HG02943 (cell line): ENCODE data around the gene KRTAP10-7.
"Not testable (repeated sequence)": the region's sequence is repeated elsewhere in the genome, so short reads cannot be mapped to it uniquely, and the experiment has no call there.

Source experiments
- ATAC-seq: cut with Tn5 transposase; IDR thresholded peaks from one replicate; pipeline ENCODE4 v1.9.1; 2021; ENCODE audit warnings: mild to moderate bottlenecking, low read depth, moderate library complexity; ENCODE audit not compliant: unreplicated experiment

The KRTAP10-7 gene

DNA sequence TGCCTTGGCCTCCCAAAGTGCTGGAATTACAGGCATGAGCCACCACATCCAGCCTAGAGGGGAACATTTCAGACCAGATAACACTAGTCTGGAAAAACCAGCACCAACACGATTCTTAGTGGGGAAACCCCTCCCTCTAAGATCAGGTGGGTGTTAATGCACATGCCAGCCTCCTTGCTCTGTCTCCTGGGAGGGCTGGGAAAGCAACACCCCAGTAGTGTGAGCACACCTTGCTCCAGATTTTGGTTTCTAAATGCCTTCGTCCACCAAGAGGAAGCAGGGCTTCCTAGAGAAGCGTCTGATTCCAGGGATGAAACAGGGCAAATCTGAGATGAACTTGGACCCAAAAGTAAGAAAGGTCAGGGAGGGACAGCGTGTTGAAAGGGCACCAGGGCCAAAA, 29.1 kb upstream of the KRTAP10-7 start:
- ATAC-seq = no peak

DNA sequence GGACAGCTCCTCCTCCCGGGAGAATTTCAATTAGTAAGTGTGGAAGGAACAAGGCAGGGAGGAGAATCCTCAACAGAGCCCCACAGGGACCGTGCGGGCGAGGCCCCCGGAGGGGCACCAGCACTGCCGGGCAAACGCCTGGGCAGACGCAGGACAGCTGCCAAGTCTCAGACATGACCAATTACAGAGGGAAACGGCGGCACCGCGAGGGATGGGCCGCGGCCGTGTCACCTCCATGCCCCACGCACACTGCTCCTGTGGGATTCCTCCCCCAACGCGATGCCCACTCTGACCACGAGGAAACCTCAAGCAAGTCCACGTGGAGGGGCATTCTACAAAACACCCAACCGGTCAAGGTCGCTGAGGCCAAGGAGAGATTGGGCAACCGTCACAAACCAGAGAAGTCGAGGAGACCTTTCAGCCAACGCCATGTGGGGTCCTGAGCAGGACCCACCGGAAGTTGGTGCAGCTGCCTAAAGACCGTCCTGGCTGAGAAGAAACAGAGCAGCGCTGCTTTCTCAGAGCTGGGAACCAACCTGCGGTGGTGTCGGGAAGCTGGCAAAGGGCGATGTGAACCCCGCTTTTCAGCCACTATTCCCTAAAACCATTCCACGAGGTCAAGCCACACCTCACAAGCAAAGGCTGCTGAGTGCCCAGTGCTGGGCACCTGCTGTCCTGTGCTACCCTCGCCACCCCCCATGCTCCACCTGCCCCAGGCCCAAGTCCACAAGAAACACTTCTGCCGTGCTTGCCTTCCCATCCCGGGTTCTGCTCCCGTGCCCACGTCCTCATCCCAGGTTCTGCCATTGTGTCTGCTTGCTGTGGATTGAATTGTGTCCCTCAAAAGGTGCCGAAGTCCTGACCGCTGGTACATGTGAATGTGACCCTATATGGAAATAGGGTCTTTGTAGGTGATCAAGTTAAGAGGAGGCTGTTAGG, 28.3 kb upstream of the KRTAP10-7 start:
- ATAC-seq = no peak

GRCh38 chr21:44572959-44573583, 27.3 kb upstream of the KRTAP10-7 start:
- no peak for ATAC-seq

DNA sequence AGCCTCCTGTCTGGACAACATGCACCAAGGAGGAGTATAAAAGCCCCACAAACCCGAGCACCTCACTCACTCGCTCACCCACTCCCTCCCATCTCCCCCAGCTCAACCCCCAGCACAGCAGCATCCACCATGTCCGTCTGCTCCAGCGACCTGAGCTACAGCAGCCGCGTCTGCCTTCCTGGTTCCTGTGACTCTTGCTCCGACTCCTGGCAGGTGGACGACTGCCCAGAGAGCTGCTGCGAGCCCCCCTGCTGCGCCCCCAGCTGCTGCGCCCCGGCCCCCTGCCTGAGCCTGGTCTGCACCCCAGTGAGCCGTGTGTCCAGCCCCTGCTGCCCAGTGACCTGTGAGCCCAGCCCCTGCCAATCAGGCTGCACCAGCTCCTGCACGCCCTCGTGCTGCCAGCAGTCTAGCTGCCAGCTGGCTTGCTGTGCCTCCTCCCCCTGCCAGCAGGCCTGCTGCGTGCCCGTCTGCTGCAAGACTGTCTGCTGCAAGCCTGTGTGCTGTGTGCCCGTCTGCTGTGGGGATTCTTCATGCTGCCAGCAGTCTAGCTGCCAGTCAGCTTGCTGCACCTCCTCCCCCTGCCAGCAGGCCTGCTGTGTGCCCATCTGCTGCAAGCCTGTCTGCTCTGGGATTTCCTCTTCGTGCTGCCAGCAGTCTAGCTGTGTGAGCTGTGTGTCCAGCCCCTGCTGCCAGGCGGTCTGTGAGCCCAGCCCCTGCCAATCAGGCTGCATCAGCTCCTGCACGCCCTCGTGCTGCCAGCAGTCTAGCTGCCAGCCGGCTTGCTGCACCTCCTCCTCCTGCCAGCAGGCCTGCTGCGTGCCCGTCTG, 26.6 kb upstream of the KRTAP10-7 start, which contains the start of gene KRTAP10-4:
Gene KRTAP10-4 (plus strand): TSS at position 100 of the 827 bp plus-strand sequence. CDS start 30 bp downstream, at position 130.
- ATAC-seq = not testable (repeated sequence)

DNA sequence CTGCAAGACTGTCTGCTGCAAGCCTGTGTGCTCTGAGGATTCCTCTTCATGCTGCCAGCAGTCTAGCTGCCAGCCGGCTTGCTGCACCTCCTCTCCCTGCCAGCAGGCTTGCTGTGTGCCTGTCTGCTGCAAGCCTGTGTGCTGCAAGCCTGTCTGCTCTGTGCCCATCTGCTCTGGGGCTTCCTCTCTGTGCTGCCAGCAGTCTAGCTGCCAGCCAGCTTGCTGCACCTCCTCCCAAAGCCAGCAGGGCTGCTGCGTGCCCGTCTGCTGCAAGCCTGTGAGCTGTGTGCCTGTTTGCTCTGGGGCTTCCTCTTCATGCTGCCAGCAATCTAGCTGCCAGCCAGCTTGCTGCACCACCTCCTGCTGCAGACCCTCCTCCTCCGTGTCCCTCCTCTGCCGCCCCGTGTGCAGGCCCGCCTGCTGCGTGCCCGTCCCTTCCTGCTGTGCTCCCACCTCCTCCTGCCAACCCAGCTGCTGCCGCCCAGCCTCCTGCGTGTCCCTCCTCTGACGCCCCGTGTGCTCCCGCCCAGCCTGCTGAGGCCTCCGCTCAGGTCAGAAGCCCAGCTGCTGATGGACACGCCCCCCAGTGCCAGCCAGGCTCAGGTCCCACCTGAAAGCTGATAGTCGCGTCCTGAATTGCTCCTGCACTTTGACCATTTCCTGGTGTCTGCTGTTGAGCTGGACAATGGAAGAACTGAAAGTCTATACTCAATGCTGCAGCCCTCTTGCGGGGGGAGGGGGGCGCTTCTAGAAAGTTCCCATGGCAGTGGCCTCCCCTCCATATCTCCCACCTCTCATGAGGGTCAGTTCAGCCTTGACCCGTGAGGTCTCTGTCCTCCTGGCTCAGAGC, 25.7 kb upstream of the KRTAP10-7 start:
- no peak for ATAC-seq

DNA sequence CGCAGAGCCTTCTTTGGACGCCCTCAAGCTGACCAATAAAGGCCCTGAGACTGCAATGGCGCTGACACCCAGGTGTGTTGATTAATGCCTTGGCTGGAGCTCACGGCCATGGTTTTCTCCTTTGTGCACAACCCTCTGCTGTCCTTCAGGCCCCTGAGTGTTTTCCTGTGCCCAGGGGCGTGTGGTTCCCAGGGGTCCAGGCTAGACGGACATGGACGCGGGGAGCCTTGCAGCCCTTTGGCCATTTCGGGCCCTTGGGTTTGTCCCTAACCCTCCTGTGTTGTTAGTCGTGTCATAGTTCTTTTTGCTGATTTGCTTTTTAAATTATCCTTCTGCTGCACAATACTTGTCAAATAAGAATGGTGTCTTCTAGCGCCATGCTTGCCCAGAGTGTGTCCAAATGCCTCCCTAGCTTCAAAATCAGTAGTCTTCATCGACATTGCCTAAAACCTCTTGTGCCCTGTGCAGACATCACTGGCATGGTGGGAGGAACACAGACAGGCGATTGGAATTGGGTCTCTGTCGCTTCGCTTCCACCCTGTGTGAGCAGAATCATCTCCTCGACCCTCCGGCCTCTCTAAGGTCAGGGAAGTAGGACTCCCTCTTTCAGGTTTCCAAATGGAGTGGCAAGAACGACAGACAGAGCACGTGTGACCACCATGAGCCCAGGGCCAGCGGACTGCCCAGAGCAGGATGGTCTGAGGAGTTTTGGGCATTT, 24.9 kb upstream of the KRTAP10-7 start:
- ATAC-seq = no peak

DNA sequence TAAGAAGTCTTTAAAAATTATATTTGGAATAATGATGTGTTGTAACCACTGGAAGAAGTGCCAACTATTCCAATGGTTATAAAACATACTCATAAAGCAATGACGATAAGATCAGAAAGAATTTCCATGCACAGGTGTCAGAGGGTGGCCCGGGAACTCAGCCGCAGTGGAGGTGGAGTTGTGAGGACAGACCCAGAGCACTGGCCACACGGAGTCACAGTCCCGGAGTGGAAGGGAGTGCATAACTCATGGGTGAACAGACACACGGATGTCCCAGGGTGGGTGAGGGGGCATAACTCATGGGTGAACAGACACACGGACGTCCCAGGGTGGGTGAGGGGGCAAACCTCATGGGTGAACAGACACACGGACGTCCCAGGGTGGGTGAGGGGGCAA, 24.4 kb upstream of the KRTAP10-7 start:
- ATAC-seq = no peak

GRCh38 chr21:44578371-44579055, 21.9 kb upstream of the KRTAP10-7 start:
- ATAC-seq = no peak

GRCh38 chr21:44579056-44579832, 21.2 kb upstream of the KRTAP10-7 start:
- no peak for ATAC-seq

GRCh38 chr21:44579833-44580144, 20.6 kb upstream of the KRTAP10-7 start:
- no peak for ATAC-seq

DNA sequence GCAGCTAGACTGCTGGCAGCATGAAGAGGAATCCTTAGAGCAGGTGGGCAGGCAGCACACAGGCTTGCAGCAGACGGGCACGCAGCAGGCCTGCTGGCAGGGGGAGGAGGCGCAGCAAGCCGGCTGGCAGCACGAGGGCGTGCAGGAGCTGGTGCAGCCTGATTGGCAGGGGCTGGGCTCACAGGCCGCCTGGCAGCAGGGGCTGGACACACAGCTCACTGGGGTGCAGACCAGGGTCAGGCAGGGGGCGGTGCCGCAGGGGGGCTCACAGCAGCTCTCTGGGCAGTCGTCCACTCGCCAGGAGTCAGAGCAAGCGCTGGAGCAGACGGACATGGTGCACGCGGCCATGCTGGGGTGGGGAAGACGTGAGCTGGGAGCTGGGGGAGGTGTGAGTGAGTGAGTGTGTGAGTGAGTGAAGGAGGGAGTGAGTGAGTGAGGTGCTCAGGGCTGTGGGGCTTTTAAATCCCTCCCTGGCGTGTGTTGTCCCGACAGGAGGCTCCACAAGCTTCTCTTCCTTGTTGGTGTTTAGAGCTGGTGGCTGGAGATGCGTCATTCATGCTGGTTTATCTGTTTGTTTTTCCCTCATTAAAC, 20.1 kb upstream of the KRTAP10-7 start, which contains the start of gene KRTAP10-5:
Gene KRTAP10-5 (minus strand): TSS at position 374 of the 591 bp plus-strand sequence. CDS start 26 bp downstream, at position 348.
- ATAC-seq = not testable (repeated sequence)

DNA sequence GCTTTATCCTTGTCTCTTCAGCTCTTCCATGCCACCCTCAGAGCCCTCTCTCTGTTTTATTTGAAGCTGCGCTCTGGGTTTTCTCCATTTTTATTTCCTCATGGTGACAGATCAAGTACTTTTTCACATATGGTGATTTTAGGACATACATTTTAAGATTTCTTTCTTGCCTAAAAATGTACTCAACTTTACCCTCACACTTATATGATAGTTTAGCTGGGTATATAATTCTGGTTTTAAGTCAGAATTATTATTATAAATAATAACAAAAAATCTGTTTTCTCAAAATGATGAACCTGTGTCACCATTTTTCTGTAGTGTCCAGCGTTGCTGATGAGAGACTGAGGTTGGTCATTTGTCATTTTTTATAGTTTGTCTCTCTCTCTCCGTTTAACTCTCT, 19.2 kb upstream of the KRTAP10-7 start:
- no peak for ATAC-seq

GRCh38 chr21:44582055-44582454, 18.3 kb upstream of the KRTAP10-7 start:
- ATAC-seq = no peak

DNA sequence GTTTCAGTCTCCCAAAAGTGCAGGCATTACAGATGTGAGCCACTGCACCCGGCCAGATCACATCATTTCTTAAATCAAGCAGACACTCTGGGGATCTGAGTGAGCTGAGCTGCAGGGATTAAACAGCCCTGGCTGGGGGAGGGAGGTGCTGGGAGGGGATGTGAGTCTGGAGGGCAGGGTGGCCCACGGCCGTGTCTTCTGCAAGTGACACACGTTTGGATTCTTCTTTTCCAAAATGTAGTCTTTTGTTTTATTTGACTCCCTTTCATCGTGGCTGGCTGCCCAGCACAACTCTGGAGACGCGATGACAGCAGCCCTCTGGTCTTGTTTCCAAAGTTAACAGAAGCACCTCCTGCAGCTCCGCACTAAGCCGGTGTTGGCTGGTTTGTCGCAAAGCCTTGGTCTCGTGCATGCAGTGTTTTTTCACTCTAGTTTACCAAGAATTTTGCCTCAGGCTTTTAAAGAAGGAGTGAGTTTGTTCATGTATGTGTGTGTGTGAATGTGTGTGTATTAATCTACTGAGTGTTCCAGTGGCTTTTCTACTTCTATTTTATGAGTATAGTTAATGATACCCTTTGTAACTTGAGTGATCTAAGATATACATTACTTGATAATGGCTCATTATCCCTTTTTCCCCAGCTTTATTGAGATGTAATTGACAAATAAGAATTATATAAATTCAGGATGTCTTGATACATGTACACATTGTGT, 17.2 kb upstream of the KRTAP10-7 start:
- ATAC-seq = no peak

GRCh38 chr21:44583800-44584147, 16.6 kb upstream of the KRTAP10-7 start:
- no peak for ATAC-seq

- no peak for ATAC-seq
Observed at GRCh38 chr21:44585892-44586291, 14.5 kb upstream of the KRTAP10-7 start.

GRCh38 chr21:44589094-44589493, 11.3 kb upstream of the KRTAP10-7 start:
- ATAC-seq = no peak
